ENCODE data around the gene TP53AIP1. TPM values are rescaled to one million over a fixed set of nuclear protein-coding genes. Genes with fewer than 3 reads are reported as not detected.

TP53AIP1 gene
- total RNA-seq, 1 donor from 2014 or later: 0.13 TPM

DNA sequence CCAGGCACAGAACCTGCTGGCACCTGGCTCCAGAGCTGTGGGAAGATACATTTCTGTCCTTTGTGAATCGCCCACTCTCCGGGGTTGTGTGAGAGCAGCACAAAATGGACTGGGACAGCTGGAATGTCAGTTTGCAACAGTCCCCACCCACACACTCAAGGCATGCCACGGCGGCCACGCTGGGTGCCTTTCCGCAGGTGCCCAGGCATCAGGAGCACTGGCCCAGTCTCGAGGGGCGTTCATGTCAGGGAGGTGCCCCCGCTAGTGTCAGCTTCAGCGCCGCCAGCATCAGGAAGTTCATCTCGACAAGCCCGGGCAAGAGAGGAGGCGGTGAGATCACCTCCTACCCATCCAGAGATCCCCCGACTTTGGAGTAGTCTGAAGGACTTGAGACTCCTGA is 2.1 kb downstream of the TP53AIP1 start:
- no peak for DNase-seq (ENCODE audit: low spot score)
- H3K36me3 Mint-ChIP-seq (ENCODE audit: low read depth, unreplicated experiment): no peaks in the 10 kb centered on the region
- H3K4me1 Mint-ChIP-seq (ENCODE audit: unreplicated experiment): no peaks in the 10 kb centered on the region
- H3K4me3 Mint-ChIP-seq (ENCODE audit: unreplicated experiment): no peak overlapping the region
- no peaks in the 10 kb centered on the region for H3K9me3 Mint-ChIP-seq (ENCODE audit: unreplicated experiment)
- TF ChIP-seq, protein P1, sequence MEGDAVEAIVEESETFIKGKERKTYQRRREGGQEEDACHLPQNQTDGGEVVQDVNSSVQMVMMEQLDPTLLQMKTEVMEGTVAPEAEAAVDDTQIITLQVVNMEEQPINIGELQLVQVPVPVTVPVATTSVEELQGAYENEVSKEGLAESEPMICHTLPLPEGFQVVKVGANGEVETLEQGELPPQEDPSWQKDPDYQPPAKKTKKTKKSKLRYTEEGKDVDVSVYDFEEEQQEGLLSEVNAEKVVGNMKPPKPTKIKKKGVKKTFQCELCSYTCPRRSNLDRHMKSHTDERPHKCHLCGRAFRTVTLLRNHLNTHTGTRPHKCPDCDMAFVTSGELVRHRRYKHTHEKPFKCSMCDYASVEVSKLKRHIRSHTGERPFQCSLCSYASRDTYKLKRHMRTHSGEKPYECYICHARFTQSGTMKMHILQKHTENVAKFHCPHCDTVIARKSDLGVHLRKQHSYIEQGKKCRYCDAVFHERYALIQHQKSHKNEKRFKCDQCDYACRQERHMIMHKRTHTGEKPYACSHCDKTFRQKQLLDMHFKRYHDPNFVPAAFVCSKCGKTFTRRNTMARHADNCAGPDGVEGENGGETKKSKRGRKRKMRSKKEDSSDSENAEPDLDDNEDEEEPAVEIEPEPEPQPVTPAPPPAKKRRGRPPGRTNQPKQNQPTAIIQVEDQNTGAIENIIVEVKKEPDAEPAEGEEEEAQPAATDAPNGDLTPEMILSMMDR (IDR thresholded peaks at IDR 0.05; ENCODE audit: unreplicated experiment): no peak
- no peak overlapping the region for H3K27ac Mint-ChIP-seq (ENCODE audit: unreplicated experiment)
- H3K27me3 Mint-ChIP-seq (ENCODE audit: unreplicated experiment): peaks cover 5% of the 10 kb centered on the region

DNA sequence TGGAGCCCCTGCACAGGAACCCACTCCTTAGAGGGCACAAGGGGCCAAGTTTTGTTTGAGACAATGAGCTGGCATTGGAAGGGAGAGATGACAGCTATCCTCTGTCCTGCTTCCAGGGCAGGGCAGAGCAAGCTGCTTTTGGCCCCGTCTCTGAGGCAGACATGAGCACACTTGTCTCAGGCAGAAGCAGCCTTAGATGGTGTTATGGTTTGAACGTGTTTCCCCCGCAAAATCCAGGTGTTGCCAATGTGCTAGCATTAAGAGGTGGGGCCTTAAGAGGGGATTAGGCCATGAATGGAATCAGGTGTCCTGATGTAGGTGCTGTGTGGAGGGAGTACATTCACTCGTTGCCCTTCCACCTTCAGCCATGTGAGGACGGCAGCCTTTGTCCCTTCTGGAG is 2.5 kb downstream of the TP53AIP1 start:
- H3K27ac Mint-ChIP-seq (ENCODE audit: unreplicated experiment): no peak overlapping the region
- H3K36me3 Mint-ChIP-seq (ENCODE audit: low read depth, unreplicated experiment): no peaks in the 10 kb centered on the region
- H3K4me3 Mint-ChIP-seq (ENCODE audit: unreplicated experiment): no peak overlapping the region
- DNase-seq (ENCODE audit: low spot score): no peak
- H3K27me3 Mint-ChIP-seq (ENCODE audit: unreplicated experiment): peaks cover 4% of the 10 kb centered on the region
- TF ChIP-seq, protein P1 (IDR thresholded peaks at IDR 0.05; ENCODE audit: unreplicated experiment): no peak
- H3K4me1 Mint-ChIP-seq (ENCODE audit: unreplicated experiment): no peaks in the 10 kb centered on the region
- no peaks in the 10 kb centered on the region for H3K9me3 Mint-ChIP-seq (ENCODE audit: unreplicated experiment)

DNA sequence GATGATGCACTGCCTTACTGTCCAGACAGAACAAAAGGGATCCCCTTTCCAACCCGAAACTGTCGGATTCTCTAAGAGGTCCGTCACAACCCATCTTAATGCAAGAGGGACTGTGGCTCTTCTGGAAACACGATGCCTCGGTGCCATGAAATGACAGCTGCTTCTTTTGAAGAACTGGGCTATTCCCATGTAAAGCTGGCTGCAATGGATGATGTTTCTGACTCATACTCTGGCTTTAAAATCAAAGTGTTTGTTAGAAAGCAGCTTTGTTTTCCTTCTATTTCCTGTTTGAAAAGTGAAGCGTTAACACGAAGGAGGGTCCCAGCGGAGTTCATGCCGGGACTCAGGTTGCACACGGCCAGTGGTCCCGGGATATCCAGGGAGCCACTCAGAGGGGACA is 3.1 kb downstream of the TP53AIP1 start:
- TF ChIP-seq, protein P1 (IDR thresholded peaks at IDR 0.05; ENCODE audit: unreplicated experiment): no peak
- no peak overlapping the region for H3K4me3 Mint-ChIP-seq (ENCODE audit: unreplicated experiment)
- H3K27me3 Mint-ChIP-seq (ENCODE audit: unreplicated experiment): peaks cover 3% of the 10 kb centered on the region
- H3K4me1 Mint-ChIP-seq (ENCODE audit: unreplicated experiment): no peaks in the 10 kb centered on the region
- H3K36me3 Mint-ChIP-seq (ENCODE audit: low read depth, unreplicated experiment): no peaks in the 10 kb centered on the region
- no peaks in the 10 kb centered on the region for H3K9me3 Mint-ChIP-seq (ENCODE audit: unreplicated experiment)
- DNase-seq (ENCODE audit: low spot score): no peak
- H3K27ac Mint-ChIP-seq (ENCODE audit: unreplicated experiment): no peak overlapping the region

DNA sequence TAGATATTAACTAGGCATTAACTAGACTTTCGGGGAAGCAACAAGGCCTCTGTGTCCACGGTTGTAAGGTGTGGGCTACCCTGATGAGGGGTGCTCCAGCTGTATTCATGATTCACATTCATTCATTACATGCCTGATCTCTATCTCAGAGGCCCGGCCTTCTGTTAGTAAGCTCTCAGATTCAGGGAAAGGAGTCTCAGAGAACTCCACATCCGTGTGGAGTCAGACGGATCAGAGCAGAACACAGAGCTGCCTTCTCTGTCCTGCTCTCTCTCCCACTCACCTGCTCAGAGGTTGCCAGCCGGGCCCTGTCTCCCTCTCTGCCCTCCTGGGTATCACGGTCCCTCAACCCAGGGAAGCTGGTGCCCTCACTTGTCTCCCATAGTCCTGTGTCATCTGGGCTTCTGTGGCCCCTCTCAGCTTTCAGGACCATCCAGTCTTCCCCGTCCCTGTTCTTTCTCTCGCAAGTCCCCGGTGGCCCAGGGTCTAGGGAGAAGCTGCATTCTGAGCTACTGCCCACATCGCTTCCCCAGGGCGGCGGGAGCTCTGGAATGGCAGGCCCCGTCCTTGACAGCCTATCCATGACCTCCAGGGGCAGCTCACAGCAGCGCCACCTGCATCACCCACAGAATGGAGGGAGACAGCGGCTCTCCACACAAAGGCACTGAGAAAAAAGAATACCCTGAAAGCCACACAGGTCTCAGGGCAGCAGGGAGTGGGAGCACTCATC is 4.3 kb downstream of the TP53AIP1 start:
- H3K27me3 Mint-ChIP-seq (ENCODE audit: unreplicated experiment): peaks cover 4% of the 10 kb centered on the region
- TF ChIP-seq, protein P1 (IDR thresholded peaks at IDR 0.05; ENCODE audit: unreplicated experiment): no peak

DNA sequence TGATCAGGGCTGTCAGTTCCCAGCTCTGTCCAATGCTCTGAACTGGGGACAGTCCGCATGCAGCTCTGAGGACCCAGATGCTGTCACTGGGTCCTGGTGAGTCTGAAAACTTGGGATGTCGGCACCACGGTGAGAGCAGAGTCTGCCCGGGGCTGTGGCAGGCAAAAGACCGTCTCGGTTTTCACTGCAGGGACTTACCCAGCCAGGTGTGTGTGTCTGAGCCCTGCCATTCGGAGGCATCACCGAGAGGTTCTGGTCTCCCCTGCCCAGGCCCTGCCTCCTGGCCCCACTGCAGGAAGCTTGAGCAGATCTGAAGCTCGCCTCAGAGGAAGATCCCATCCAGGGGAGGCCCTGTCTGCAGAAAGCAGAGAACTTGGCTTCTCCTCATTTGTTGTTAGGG is 5.2 kb downstream of the TP53AIP1 start:
- DNase-seq (ENCODE audit: low spot score): no peak
- Mint-ChIP-seq H3K27ac (ENCODE audit: unreplicated experiment) (no peak overlapping the region), H3K4me1 (ENCODE audit: unreplicated experiment) (no peaks in the 10 kb centered on the region), H3K36me3 (ENCODE audit: low read depth, unreplicated experiment) (no peaks in the 10 kb centered on the region), H3K4me3 (ENCODE audit: unreplicated experiment) (no peak overlapping the region), H3K27me3 (ENCODE audit: unreplicated experiment) (peaks cover 4% of the 10 kb centered on the region), H3K9me3 (ENCODE audit: unreplicated experiment) (no peaks in the 10 kb centered on the region)
- TF ChIP-seq, protein P1 (IDR thresholded peaks at IDR 0.05; ENCODE audit: unreplicated experiment): no peak

More for the DNA sequence above, 4.3 kb downstream of the TP53AIP1 start:
- Mint-ChIP-seq H3K36me3 (ENCODE audit: low read depth, unreplicated experiment) (no peaks in the 10 kb centered on the region), H3K9me3 (ENCODE audit: unreplicated experiment) (no peaks in the 10 kb centered on the region), H3K4me3 (ENCODE audit: unreplicated experiment) (no peak overlapping the region), H3K27ac (ENCODE audit: unreplicated experiment) (no peak overlapping the region), H3K4me1 (ENCODE audit: unreplicated experiment) (no peaks in the 10 kb centered on the region)
- no peak for DNase-seq (ENCODE audit: low spot score)
